ENCODE measurements around the gene NPAS4.

NPAS4 gene

GRCh38 chr11:66466225-66467033, 45.6 kb downstream of the NPAS4 start, which contains the start of gene PELI3:
Gene PELI3, plus strand, starts transcription at chr11:66466905. Its CDS starts 1,224 bp downstream, at chr11:66468129.
- peak; percentile 85 for DNase-seq (ENCODE audit: low read depth)
- TF ChIP-seq, protein P1, sequence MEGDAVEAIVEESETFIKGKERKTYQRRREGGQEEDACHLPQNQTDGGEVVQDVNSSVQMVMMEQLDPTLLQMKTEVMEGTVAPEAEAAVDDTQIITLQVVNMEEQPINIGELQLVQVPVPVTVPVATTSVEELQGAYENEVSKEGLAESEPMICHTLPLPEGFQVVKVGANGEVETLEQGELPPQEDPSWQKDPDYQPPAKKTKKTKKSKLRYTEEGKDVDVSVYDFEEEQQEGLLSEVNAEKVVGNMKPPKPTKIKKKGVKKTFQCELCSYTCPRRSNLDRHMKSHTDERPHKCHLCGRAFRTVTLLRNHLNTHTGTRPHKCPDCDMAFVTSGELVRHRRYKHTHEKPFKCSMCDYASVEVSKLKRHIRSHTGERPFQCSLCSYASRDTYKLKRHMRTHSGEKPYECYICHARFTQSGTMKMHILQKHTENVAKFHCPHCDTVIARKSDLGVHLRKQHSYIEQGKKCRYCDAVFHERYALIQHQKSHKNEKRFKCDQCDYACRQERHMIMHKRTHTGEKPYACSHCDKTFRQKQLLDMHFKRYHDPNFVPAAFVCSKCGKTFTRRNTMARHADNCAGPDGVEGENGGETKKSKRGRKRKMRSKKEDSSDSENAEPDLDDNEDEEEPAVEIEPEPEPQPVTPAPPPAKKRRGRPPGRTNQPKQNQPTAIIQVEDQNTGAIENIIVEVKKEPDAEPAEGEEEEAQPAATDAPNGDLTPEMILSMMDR (conservative IDR thresholded peaks at IDR 0.05; ENCODE audit: low read length): no peak
- H3K4me3 ChIP-seq (ENCODE audit: low read length): peak within 1 kb of the TSS; percentile 73

DNA sequence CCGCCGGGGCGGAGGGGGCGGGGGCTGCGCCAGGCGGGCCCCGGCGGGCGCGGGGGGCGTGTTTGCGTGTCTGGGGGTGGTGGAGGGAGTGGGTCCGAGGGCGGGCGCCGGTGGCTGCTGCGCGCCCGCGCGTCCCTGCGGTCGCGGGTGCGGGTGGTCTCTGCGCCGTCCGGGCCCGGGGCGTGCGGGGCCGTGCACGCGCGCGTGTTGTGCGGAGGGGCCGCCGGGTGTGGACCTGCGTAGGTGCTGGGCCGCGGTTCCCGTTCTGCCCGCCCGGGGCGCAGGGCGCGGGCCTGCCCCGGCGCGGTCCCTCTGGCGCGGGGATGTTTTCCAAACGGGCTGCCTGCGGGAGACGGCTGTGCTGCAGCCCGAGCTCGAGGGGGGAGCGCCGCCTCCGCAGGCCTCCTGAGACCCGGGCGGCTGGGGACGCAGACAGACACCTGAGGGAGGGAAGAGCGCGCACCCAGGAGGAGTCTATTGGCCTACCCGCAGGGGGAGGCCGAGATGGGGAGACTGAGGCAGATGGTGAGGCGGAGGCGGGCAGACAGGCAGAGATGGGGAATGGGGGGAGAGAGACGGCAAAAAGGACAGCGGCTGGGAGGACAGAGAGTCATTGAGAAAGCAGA, 46.3 kb downstream of the NPAS4 start:
- peak overlapping the region; percentile 73 for H3K4me3 ChIP-seq (ENCODE audit: low read length)
- TF ChIP-seq, protein P1 (conservative IDR thresholded peaks at IDR 0.05; ENCODE audit: low read length): 0 out of 2 replicates have a peak, but pooled peaks have one; percentile 2
- peak; percentile 28 for DNase-seq (ENCODE audit: low read depth)

GRCh38 chr11:66467756-66468155, 46.9 kb downstream of the NPAS4 start:
- H3K4me3 ChIP-seq (ENCODE audit: low read length): peak overlapping the region; percentile 73
- TF ChIP-seq, protein P1 (conservative IDR thresholded peaks at IDR 0.05; ENCODE audit: low read length): no peak
- no peak for DNase-seq (ENCODE audit: low read depth)

GRCh38 chr11:66468691-66469090, 47.9 kb downstream of the NPAS4 start:
- no peak overlapping the region for H3K4me3 ChIP-seq (ENCODE audit: low read length)
- DNase-seq (ENCODE audit: low read depth): no peak
- TF ChIP-seq, protein P1 (conservative IDR thresholded peaks at IDR 0.05; ENCODE audit: low read length): no peak

- TF ChIP-seq, protein P1 (conservative IDR thresholded peaks at IDR 0.05; ENCODE audit: low read length): no peak
- no peak for DNase-seq (ENCODE audit: low read depth)
- no peak overlapping the region for H3K4me3 ChIP-seq (ENCODE audit: low read length)
These were observed 48.6 kb downstream of the NPAS4 start for GRCh38 chr11:66469441-66469840.

- no peak for DNase-seq (ENCODE audit: low read depth)
- TF ChIP-seq, protein P1 (conservative IDR thresholded peaks at IDR 0.05; ENCODE audit: low read length): no peak
- H3K4me3 ChIP-seq (ENCODE audit: low read length): no peak overlapping the region
These were observed 49.2 kb downstream of the NPAS4 start for GRCh38 chr11:66470015-66470414.

All from AG10803 (cell line).